Measurements from ENCODE around the gene CCDC88B. TPM values are rescaled to one million over a fixed set of nuclear protein-coding genes. Genes with fewer than 3 reads are reported as not detected.

Gene CCDC88B
- total and polyA plus RNA-seq, 9 of the 15 experiments (the other 6 are each of a cell fraction or from before 2014, with no cell fraction given) = 0.13 to 18.1 (median 7.9) TPM

GRCh38 chr11:64389851-64390250 is 49.8 kb downstream of the CCDC88B start (continued):
- TF ChIP-seq PRDM10 (IDR thresholded peaks at IDR 0.05; ENCODE audit: partially characterized antibody) = no peak
- TF ChIP-seq RAD51 (IDR thresholded peaks at IDR 0.05; ENCODE audit: borderline replicate concordance, low read depth) = no peak
- no peak for TF ChIP-seq ZC3H11A (IDR thresholded peaks at IDR 0.05; ENCODE audit: low read depth, low read length)
- no peak for TF ChIP-seq ATF4 (CRISPR knock-in tag; IDR thresholded peaks at IDR 0.05)
- TF ChIP-seq ETS2 (tag; IDR thresholded peaks at IDR 0.05; ENCODE audit: borderline replicate concordance, poor library complexity, severe bottlenecking) = no peak
- no peak for TF ChIP-seq CEBPG (CRISPR knock-in tag; IDR thresholded peaks at IDR 0.05)
- TF ChIP-seq CEBPG (tag; conservative IDR thresholded peaks at IDR 0.05 in 1 of 2, IDR thresholded peaks at IDR 0.05 in 1 of 2) = no peak
